ENCODE measurements around the gene COL6A5.

Gene COL6A5

DNA sequence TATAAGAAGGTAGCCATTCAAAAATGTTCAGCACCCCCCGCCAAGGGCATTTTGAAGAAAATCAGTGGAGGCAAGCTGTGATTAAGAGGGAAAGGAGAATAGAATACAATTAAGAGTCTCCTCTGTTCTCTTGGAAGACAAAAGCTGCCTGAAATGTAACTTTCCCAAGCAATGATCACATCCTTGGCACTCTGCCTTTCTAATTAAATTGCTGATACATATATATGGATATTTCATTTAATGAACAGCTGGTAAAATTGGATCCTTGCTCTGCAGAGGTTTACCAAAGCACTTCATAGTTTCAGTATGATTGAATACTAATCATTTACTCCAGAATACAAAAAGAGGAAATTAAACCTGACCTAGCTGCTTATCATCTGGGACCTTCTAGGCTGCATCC is 182.0 kb downstream of the COL6A5 start:
- peak; percentile 20 for DNase-seq

DNA sequence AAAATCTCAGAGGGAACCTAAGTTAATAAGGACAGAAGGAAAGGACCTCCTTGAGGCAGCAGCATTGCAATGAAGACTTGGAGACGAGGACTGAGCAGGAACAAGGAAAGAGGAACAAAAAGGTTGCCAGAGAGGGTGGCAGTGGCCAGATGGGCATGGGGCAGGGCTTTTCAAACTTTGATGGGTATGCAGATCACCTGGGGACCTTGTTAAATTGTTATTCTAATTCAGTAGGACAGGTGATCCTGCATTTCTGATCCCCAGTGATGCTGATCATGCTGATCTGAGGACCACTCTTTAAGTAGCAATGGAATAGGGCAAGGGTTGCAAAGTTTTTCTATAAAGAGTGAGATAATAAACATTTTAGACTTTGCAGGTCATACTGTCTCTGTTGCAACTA is 182.6 kb downstream of the COL6A5 start:
- no peak for DNase-seq

DNA sequence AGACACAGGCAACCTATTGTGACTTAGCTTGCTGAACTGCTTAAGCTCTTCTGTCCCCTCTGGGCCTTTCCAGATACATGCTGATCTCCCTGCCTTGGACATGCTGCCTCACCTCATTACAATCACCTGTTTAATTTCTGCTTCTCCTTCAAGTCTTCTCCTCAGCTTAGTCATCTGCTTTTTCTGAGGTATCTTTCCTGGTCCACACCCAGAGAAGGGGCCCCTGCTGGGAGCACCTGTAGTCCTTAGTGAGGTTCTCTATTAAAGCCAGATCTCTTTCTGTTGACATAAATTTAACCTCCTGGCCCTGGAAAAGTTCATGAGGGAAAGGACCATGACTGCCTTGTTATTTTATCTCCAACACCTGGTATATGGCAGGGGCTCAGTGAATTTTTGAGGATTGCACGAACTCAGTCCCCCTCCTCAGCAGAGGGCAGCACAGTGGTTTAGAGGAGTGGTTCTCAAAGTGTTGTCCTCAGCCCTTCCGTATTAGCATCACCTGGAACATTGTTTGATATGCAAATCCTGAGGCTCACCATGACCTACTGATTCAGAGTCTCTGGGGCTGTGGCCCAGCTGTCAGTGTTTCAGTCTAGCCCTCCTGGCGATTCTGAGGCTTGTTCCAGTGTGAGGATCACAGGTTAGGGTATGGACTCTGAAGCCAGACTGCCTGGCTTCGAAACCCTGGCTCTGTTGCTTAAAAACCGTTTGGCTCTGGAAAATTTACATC is 184.2 kb downstream of the COL6A5 start:
- no peak for DNase-seq

DNA sequence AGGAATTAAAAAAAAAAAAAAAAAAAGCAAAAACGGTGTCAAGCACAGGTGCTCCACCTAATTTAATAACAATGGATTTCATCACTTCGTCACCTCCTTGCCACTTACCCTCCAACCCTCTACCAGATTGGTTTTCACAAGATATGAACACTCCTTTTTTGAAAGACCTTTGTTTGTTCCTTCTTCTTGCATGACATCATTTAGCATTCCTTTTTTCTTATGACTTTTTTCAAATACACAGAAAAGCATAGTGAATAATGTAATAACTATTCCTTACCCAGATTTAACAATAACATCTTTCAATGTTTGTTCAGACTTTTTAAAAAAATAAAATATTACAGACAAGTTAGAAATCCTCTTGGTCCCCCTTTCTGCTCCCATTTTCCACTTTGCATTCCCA is 187.8 kb downstream of the COL6A5 start:
- no peak for DNase-seq
